Measurements from ENCODE around the gene EXOC6B. TPM values are rescaled to one million over a fixed set of nuclear protein-coding genes. Genes with fewer than 3 reads are reported as not detected.

The EXOC6B gene
- total RNA-seq, 1 donor, result 40.2 TPM

GRCh38 chr2:72388263-72388662 lies 437.6 kb downstream of the EXOC6B start:
- TF ChIP-seq, protein P1, sequence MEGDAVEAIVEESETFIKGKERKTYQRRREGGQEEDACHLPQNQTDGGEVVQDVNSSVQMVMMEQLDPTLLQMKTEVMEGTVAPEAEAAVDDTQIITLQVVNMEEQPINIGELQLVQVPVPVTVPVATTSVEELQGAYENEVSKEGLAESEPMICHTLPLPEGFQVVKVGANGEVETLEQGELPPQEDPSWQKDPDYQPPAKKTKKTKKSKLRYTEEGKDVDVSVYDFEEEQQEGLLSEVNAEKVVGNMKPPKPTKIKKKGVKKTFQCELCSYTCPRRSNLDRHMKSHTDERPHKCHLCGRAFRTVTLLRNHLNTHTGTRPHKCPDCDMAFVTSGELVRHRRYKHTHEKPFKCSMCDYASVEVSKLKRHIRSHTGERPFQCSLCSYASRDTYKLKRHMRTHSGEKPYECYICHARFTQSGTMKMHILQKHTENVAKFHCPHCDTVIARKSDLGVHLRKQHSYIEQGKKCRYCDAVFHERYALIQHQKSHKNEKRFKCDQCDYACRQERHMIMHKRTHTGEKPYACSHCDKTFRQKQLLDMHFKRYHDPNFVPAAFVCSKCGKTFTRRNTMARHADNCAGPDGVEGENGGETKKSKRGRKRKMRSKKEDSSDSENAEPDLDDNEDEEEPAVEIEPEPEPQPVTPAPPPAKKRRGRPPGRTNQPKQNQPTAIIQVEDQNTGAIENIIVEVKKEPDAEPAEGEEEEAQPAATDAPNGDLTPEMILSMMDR (IDR thresholded peaks at IDR 0.05; ENCODE audit: insufficient read depth, low read depth, low read length), result no peak
- H3K4me3 ChIP-seq (ENCODE audit: low read depth, low read length), result no peak overlapping the region
- DNase-seq (ENCODE audit: low read depth), result no peak

- TF ChIP-seq, protein P1 (IDR thresholded peaks at IDR 0.05; ENCODE audit: insufficient read depth, low read depth, low read length), result no peak
- H3K4me3 ChIP-seq (ENCODE audit: low read depth, low read length), result no peak overlapping the region
- DNase-seq (ENCODE audit: low read depth), result no peak
Observed at GRCh38 chr2:72386288-72386687, 439.5 kb downstream of the EXOC6B start.

DNA sequence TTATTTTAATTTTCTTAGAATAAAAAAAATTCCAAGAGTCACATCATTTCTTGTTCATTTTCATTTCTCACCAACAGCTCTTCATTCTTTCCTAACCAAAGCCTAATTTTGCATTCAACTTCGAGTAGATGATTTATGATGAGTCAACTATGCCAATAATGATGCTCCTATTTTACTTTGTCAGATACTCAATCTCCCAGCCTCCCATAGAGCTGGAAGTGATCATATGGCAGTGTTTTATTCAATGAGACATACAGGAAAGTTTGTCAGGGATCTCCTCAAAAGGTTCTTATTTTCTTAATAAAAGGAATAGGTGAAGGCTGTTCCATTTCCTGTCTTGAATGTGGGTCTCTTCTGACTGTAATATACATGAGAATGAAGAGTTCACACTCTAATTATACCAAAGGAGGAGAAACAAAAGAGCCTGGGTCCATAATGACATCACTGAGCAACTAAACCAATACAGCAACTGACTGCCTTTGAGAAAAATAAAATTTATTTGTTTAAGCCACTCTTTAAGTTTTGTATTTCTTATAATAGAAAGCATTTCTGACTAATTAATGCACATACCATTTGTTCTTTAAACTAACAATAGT lies 447.0 kb downstream of the EXOC6B start:
- no peak for DNase-seq (ENCODE audit: low read depth)
- H3K4me3 ChIP-seq (ENCODE audit: low read depth, low read length), result no peak overlapping the region
- TF ChIP-seq, protein P1 (IDR thresholded peaks at IDR 0.05; ENCODE audit: insufficient read depth, low read depth, low read length), result no peak

DNA sequence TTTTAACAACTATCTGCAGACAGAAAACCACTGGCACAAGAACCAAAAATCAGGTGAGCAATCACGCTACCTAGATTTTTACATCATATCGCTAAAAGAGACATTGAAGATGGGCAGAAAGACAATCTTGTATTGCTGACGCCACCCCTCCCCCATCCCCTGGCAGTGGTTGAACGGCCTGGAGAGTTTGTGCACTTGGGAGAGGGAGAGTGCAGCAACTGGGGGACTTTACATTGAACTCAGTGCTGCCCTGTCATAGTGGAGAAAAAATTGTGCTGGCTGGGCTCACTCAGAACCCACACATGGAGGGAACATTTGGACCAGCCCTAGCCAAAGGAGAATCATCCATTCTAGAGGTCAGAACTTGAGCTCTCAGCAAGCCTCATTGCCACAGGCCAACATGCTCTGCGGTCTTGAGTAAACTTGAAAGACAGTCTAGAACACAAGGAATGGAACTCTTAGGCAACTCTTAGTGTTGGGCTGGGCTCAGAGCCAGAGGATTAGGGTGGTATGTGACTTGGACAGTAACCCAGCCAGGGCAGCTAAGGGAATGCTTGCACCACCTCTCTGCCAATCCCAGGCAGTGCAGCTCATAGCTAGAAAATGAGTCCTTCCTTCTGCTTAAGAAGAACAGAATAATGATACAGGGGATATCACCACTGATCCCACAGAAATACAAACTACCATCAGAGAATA lies 458.2 kb downstream of the EXOC6B start:
- TF ChIP-seq, protein P1 (IDR thresholded peaks at IDR 0.05; ENCODE audit: insufficient read depth, low read depth, low read length), result peak; percentile 67
- peak; percentile 98 for DNase-seq (ENCODE audit: low read depth)
- H3K4me3 ChIP-seq (ENCODE audit: low read depth, low read length), result no peak overlapping the region

DNA sequence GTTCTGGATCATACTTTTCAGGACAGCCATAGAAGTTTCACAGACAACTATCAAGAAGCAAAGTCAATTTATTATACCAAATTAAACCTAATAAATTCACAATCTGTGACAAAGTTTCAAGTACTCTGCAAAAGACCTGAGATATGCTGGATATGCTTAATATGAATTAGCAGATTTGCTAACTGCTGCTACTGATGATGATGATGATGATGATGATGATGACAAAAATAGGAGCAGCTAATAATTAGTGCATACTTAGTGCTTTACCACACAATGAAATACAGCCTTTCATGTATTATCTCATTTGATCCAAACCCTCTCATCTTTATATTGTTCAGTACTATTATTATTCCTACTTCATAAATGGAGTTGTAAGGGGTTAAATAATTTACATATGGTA lies 462.4 kb downstream of the EXOC6B start:
- TF ChIP-seq, protein P1 (IDR thresholded peaks at IDR 0.05; ENCODE audit: insufficient read depth, low read depth, low read length), result no peak
- no peak overlapping the region for H3K4me3 ChIP-seq (ENCODE audit: low read depth, low read length)
- no peak for DNase-seq (ENCODE audit: low read depth)

- TF ChIP-seq, protein P1 (IDR thresholded peaks at IDR 0.05; ENCODE audit: insufficient read depth, low read depth, low read length), result no peak
Observed at GRCh38 chr2:72362733-72363132, 463.1 kb downstream of the EXOC6B start.

More at GRCh38 chr2:72362733-72363132, 463.1 kb downstream of the EXOC6B start:
- no peak for DNase-seq (ENCODE audit: low read depth)
- no peak overlapping the region for H3K4me3 ChIP-seq (ENCODE audit: low read depth, low read length)
